Body of pancreas (tissue), 4 donors: ENCODE results near the gene MED13L. TPM values are rescaled to one million over a fixed set of nuclear protein-coding genes. Genes with fewer than 3 reads are reported as not detected.

Experiments
- ATAC-seq: fragments of 150-250 bp; one replicate; pipeline ENCODE4 v1.9.1; 2016
- DNase-seq, 4 donors: peaks; one replicate each; pipeline ENCODE4 v3.0.0-alpha.2; 2019
- H3K27ac ChIP-seq, 4 donors: fragments of 200-600 bp; sonication (generic); 1 replicate in 3 of 4; 2 replicates in 1 of 4; pipeline versions ENCODE4 v1.5.1 to v1.6.1; 2016 to 2019; ENCODE audit warnings: mild to moderate bottlenecking in 1 of 4, mixed read lengths in 1 of 4, moderate library complexity in 1 of 4
- H3K27me3 ChIP-seq, 2 donors: fragments of 200-600 bp; sonication (generic); one replicate each; pipeline ENCODE4 v1.6.0; 2016; ENCODE audit warnings: mild to moderate bottlenecking in 1 of 2
- H3K36me3 ChIP-seq, 2 donors: fragments of 200-600 bp; sonication (generic); replicated peaks in 1 of 2; 2 replicates each; pipeline ENCODE4 v1.5.1; 2016; ENCODE audit warnings: low read depth in 2 of 2; ENCODE audit not compliant: insufficient read depth in 1 of 2
- H3K4me1 ChIP-seq: fragments of 200-600 bp; sonication (generic); one replicate; pipeline ENCODE4 v1.6.0; 2016
- H3K4me3 ChIP-seq, 2 donors: fragments of 200-600 bp; sonication (generic); 1 replicate in 1 of 2; 2 replicates in 1 of 2; pipeline ENCODE4 v1.5.1; 2016 to 2019
- H3K9me3 ChIP-seq, 3 donors: fragments of 200-600 bp; sonication (generic); 1 replicate in 2 of 3; 2 replicates in 1 of 3; pipeline ENCODE4 v1.5.1; 2016
- POLR2A ChIP-seq, 3 donors: fragments of 450-650 bp; IDR thresholded peaks; one replicate each; pipeline ENCODE4 v1.6.1; 2016; ENCODE audit warnings: antibody characterized with exemption in 3 of 3, mild to moderate bottlenecking in 2 of 3
- WGBS, 2 donors: methylation state at CpG; one replicate each; pipeline ENCODE4 v1.1.5; 2017; 5-methylcytosine and 5-hydroxymethylcytosine counted together
- intact Hi-C: fragments of 100-400 bp; cut with DNase I; formaldehyde crosslinking; loops from one replicate; pipeline ENCODE4 v1.15.1; 2023
- total RNA-seq, 2 donors: library from RNA; depleted of rRNA; stranded (reverse); fragments of >200 nt; gene quantifications; one replicate each; pipeline ENCODE4 v1.1.0, GENCODE V29; 2016
- TF ChIP-seq, protein P1 (sequence below), 7 experiments: fragments of 450-650 bp in 4 of 7; fragments of 200-600 bp in 3 of 7; sonication (generic) in 3 of 7; IDR thresholded peaks; one replicate each; pipeline ENCODE4 v1.5.1; 2016 to 2019; ENCODE audit warnings: antibody characterized with exemption in 7 of 7

The MED13L gene
- total RNA-seq, 2 donors from 2014 or later: 65.9 to 72.6 TPM

- WGBS, 2 donors: 72 to 86% methylated on average over 1 of the region's 1 CpG
- no peak for ATAC-seq
These were observed 62.5 kb downstream of the MED13L start for GRCh38 chr12:116215023-116215422.

DNA sequence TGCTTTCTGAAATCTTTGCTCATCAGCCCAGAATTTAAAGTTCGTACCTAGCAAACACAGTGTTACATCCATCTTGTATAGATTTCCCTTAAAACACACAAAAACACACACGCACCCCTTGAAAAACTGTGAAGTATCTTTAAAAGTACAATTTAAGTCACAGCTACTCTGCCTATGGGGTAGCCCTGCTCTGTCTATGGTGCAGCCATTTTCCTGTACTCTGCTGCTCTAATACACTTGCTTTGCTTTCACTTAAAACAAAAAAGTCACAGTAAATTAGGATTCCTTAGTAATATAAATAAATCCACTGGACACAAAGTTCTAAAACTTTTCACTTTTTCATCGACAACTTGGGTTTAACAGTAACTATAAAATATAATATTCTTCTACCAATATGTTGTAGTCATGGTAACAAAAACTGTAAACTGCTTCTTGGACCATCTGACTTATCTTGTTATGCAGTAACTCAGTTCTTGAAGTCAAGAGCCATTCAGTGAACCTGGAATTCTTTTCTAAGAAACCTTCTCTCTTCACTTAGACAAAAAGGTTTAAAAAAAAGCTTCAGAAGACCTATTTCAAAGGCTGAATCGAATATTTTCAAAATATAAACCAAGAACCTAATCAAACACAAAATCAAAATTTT lies 63.5 kb downstream of the MED13L start:
- Histone ChIP-seq H3K27ac (no peak overlapping the region), H3K36me3 (no peaks in the 10 kb centered on the region), H3K4me3 (no peak overlapping the region), H3K27me3 (no peaks in the 10 kb centered on the region), H3K4me1 (peaks cover 40% of the 10 kb centered on the region), H3K9me3 (no peaks in the 10 kb centered on the region)
- intact Hi-C loops: no loop called here
- no peak for ATAC-seq
- no peak for DNase-seq
- no peak for TF ChIP-seq POLR2A (IDR thresholded peaks at IDR 0.05)
- TF ChIP-seq, protein P1, sequence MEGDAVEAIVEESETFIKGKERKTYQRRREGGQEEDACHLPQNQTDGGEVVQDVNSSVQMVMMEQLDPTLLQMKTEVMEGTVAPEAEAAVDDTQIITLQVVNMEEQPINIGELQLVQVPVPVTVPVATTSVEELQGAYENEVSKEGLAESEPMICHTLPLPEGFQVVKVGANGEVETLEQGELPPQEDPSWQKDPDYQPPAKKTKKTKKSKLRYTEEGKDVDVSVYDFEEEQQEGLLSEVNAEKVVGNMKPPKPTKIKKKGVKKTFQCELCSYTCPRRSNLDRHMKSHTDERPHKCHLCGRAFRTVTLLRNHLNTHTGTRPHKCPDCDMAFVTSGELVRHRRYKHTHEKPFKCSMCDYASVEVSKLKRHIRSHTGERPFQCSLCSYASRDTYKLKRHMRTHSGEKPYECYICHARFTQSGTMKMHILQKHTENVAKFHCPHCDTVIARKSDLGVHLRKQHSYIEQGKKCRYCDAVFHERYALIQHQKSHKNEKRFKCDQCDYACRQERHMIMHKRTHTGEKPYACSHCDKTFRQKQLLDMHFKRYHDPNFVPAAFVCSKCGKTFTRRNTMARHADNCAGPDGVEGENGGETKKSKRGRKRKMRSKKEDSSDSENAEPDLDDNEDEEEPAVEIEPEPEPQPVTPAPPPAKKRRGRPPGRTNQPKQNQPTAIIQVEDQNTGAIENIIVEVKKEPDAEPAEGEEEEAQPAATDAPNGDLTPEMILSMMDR (IDR thresholded peaks at IDR 0.05): no peak
- 83 to 90% methylated on average over 4 of the region's 4 CpGs for whole genome bisulfite sequencing, 2 donors

More at GRCh38 chr12:116215023-116215422, 62.5 kb downstream of the MED13L start:
- H3K27me3 ChIP-seq: no peaks in the 10 kb centered on the region
- peaks cover 40% of the 10 kb centered on the region for H3K4me1 ChIP-seq
- H3K9me3 ChIP-seq: no peaks in the 10 kb centered on the region
- H3K36me3 ChIP-seq: no peaks in the 10 kb centered on the region
- intact Hi-C loops: no loop called here
- TF ChIP-seq POLR2A (IDR thresholded peaks at IDR 0.05): no peak
- TF ChIP-seq, protein P1 (IDR thresholded peaks at IDR 0.05): no peak
- H3K27ac ChIP-seq: no peak overlapping the region
- no peak for DNase-seq
- H3K4me3 ChIP-seq: no peak overlapping the region

DNA sequence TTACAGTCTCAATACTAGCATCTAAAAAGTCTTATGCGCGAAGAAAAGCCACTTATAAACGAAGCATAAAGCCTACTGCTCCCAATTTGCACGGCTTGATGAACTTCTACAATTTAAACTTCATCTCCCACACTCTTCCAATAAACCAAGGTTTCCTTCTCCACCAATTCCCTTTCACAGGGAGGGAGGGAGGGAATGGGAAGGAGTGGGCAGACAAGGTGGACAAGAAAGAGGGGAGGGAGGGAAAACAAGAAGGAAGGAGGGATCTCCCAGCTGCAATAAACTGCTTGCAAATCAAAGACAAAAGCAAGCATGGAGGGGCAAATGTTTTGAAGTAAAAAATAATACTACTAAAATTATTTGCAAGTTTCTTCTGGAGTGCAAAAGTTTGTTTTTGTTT lies 64.5 kb downstream of the MED13L start:
- TF ChIP-seq POLR2A (IDR thresholded peaks at IDR 0.05): no peak
- TF ChIP-seq, protein P1 (IDR thresholded peaks at IDR 0.05): no peak
- H3K4me1 ChIP-seq: peaks cover 30% of the 10 kb centered on the region
- ATAC-seq (no peak), DNase-seq (no peak)
- H3K4me3 ChIP-seq: no peak overlapping the region
- no peaks in the 10 kb centered on the region for H3K27me3 ChIP-seq
- no peak overlapping the region for H3K27ac ChIP-seq
- intact Hi-C loops: no loop called here
- 72 to 78% methylated on average over 4 of the region's 4 CpGs for WGBS, 2 donors
- no peaks in the 10 kb centered on the region for H3K36me3 ChIP-seq
- H3K9me3 ChIP-seq: no peaks in the 10 kb centered on the region

DNA sequence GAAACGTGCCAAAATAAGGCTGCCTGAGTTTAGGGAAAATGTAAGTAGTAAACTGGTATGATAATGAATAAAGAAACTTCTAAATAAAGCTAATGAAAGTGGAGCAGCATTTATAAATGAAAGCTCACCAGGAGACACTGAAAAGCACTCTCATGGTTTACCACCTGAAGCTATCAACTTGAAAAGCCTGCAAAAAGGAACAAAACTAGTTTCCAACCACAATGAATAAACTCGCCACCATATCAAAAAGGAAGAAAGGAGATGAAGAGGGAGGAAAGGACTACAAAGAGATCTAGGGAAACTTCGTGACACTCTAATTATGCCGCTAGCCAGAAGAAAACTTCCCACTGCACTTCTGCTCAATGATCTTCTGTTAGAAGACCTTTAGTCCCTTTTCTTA lies 66.7 kb downstream of the MED13L start:
- WGBS, 2 donors: 80 to 89% methylated on average over 4 of the region's 4 CpGs

More for the DNA sequence above, 66.7 kb downstream of the MED13L start:
- no peak overlapping the region for H3K4me3 ChIP-seq
- ATAC-seq (no peak), DNase-seq (no peak)
- no peaks in the 10 kb centered on the region for H3K9me3 ChIP-seq
- peaks cover 14% of the 10 kb centered on the region for H3K4me1 ChIP-seq
- H3K27me3 ChIP-seq: no peaks in the 10 kb centered on the region
- H3K36me3 ChIP-seq: no peaks in the 10 kb centered on the region
- intact Hi-C loops: no loop called here
- TF ChIP-seq POLR2A (IDR thresholded peaks at IDR 0.05): no peak
- TF ChIP-seq, protein P1 (IDR thresholded peaks at IDR 0.05): no peak
- H3K27ac ChIP-seq: no peak overlapping the region
